MCF 10A (cell line): Measurements from ENCODE around the gene SUGCT. TPM values are rescaled to one million over a fixed set of nuclear protein-coding genes. Genes with fewer than 3 reads are reported as not detected.

Experiments
- BruUV-seq: library from RNA; stranded (reverse); fragments of 400-500 nt; replicated peaks from 2 replicates; lab custom pipeline; 2021; lab: Mats Ljungman, UMichigan
- CTCF ChIA-PET: fragments of 300-600 bp; sonication (Branson Sonifier 250); formaldehyde crosslinking; extraction: SDS; loops from one replicate; lab custom pipeline; 2021; ENCODE audit warnings: antibody characterized with exemption, inconsistent platforms; lab: Yijun Ruan, JAX
- POLR2A ChIA-PET: fragments of 300-600, 350-650 bp; sonication (Branson Sonifier 250); formaldehyde crosslinking; extraction: SDS; loops from one replicate; lab custom pipeline; 2020; ENCODE audit warnings: antibody characterized with exemption, inconsistent platforms; lab: Yijun Ruan, JAX
- DNase-seq: peaks from one replicate; pipeline ENCODE4 v3.0.0-alpha.2; 2018; ENCODE audit not compliant: unreplicated experiment
- H3K27ac Mint-ChIP-seq: one replicate; pipeline ENCODE4 v1.8.0; 2022; ENCODE audit warnings: mild to moderate bottlenecking, low read depth, mixed read lengths; ENCODE audit not compliant: unreplicated experiment
- H3K27me3 Mint-ChIP-seq: one replicate; pipeline ENCODE4 v1.8.0; 2022; ENCODE audit warnings: mixed read lengths; ENCODE audit not compliant: insufficient read depth, unreplicated experiment
- H3K36me3 Mint-ChIP-seq: one replicate; pipeline ENCODE4 v1.8.0; 2022; ENCODE audit warnings: mild to moderate bottlenecking, moderate library complexity, mixed read lengths; ENCODE audit not compliant: insufficient read depth, unreplicated experiment
- H3K4me1 Mint-ChIP-seq: one replicate; pipeline ENCODE4 v1.8.0; 2022; ENCODE audit warnings: mixed read lengths; ENCODE audit not compliant: insufficient read depth, unreplicated experiment
- H3K4me3 Mint-ChIP-seq: one replicate; pipeline ENCODE4 v1.8.0; 2022; ENCODE audit warnings: mild to moderate bottlenecking, moderate library complexity, mixed read lengths; ENCODE audit not compliant: unreplicated experiment
- H3K9me3 Mint-ChIP-seq: one replicate; pipeline ENCODE4 v1.8.0; 2022; ENCODE audit warnings: mixed read lengths; ENCODE audit not compliant: unreplicated experiment
- CTCF ChIP-seq: fragments of 200-600 bp; IDR thresholded peaks from one replicate; pipeline ENCODE4 v1.8.0; 2022; ENCODE audit warnings: antibody characterized with exemption, mild to moderate bottlenecking; ENCODE audit not compliant: unreplicated experiment
- intact Hi-C: fragments of 100-400 bp; cut with micrococcal nuclease; formaldehyde crosslinking; loops from 2 replicates; pipeline ENCODE4 v1.14.1; 2022
- total RNA-seq: library from RNA; stranded (reverse); gene quantifications from 2 replicates; pipeline ENCODE4 v1.2.3, GENCODE V29; 2022

SUGCT gene
- total RNA-seq, 1 experiment from 2014 or later = 25.4 TPM

- Mint-ChIP-seq H3K4me3 (no peak overlapping the region), H3K27ac (no peak overlapping the region), H3K4me1 (peaks cover 14% of the 10 kb centered on the region), H3K36me3 (no peaks in the 10 kb centered on the region), H3K9me3 (no peaks in the 10 kb centered on the region), H3K27me3 (no peaks in the 10 kb centered on the region)
- TF ChIP-seq CTCF = no peak
- BruUV-seq = no TSS peak
- ChIA-PET POLR2A (interaction anchor here (0.5 to 2.0 kb wide), 6 partner anchors 13 to 528 kb away, joined by 3 to 12 read pairs (median 3); no protein-coding TSS in a partner anchor), CTCF (interaction anchor here (0.5 to 1.0 kb wide), 5 partner anchors 108 to 846 kb away, joined by 3 to 5 read pairs (median 4); no protein-coding TSS in a partner anchor)
- DNase-seq = no peak
- intact Hi-C loops = no loop called here
These were observed 724.3 kb downstream of the SUGCT start for GRCh38 chr7:40859076-40859475.

GRCh38 chr7:40859965-40860543 lies 725.2 kb downstream of the SUGCT start:
- no peaks in the 10 kb centered on the region for H3K27me3 Mint-ChIP-seq
- no TSS peak for BruUV-seq
- no peaks in the 10 kb centered on the region for H3K36me3 Mint-ChIP-seq
- H3K27ac Mint-ChIP-seq = no peak overlapping the region
- ChIA-PET POLR2A (interaction anchor here (0.6 to 2.0 kb wide), 7 partner anchors 14 to 529 kb away, joined by 3 to 12 read pairs (median 3); no protein-coding TSS in a partner anchor), CTCF (interaction anchor here (0.6 kb wide), 1 partner anchor 837 kb away, joined by 4 read pairs; no protein-coding TSS in a partner anchor)
- H3K4me3 Mint-ChIP-seq = no peak overlapping the region
- H3K4me1 Mint-ChIP-seq = peaks cover 14% of the 10 kb centered on the region
- peak; percentile 52 for DNase-seq
- no peak for TF ChIP-seq CTCF
- H3K9me3 Mint-ChIP-seq = no peaks in the 10 kb centered on the region
- intact Hi-C loops = no loop called here

- BruUV-seq = no TSS peak
- TF ChIP-seq CTCF = no peak
- intact Hi-C loops = no loop called here
- peaks cover 3% of the 10 kb centered on the region for H3K4me1 Mint-ChIP-seq
- no peak for DNase-seq
- ChIA-PET POLR2A (interaction anchor here (1.4 kb wide), 1 partner anchor 21 kb away, joined by 3 read pairs; no protein-coding TSS in a partner anchor), CTCF (interaction anchor here (0.6 kb wide), 1 partner anchor 8 kb away, joined by 3 read pairs; no protein-coding TSS in a partner anchor)
- H3K27ac Mint-ChIP-seq = no peak overlapping the region
- no peaks in the 10 kb centered on the region for H3K9me3 Mint-ChIP-seq
- no peaks in the 10 kb centered on the region for H3K27me3 Mint-ChIP-seq
- no peak overlapping the region for H3K4me3 Mint-ChIP-seq
- H3K36me3 Mint-ChIP-seq = no peaks in the 10 kb centered on the region
These were observed 730.8 kb downstream of the SUGCT start for GRCh38 chr7:40865441-40866233.

- H3K9me3 Mint-ChIP-seq = no peaks in the 10 kb centered on the region
- no peak overlapping the region for H3K4me3 Mint-ChIP-seq
- no peaks in the 10 kb centered on the region for H3K4me1 Mint-ChIP-seq
- DNase-seq = no peak
- no peaks in the 10 kb centered on the region for H3K27me3 Mint-ChIP-seq
- BruUV-seq = no TSS peak
- ChIA-PET POLR2A (interaction anchor here (0.5 to 1.4 kb wide), 3 partner anchors 9 to 145 kb away, joined by 3 to 4 read pairs (median 3); no protein-coding TSS in a partner anchor), CTCF (interaction anchor here (0.6 to 0.9 kb wide), 2 partner anchors 7 to 13 kb away, joined by 3 read pairs; no protein-coding TSS in a partner anchor)
- no peaks in the 10 kb centered on the region for H3K36me3 Mint-ChIP-seq
- no peak for TF ChIP-seq CTCF
- intact Hi-C loops = no loop called here
- H3K27ac Mint-ChIP-seq = no peak overlapping the region
These were observed 731.8 kb downstream of the SUGCT start for GRCh38 chr7:40866601-40867000.
